ENCODE results near the gene MED23. TPM values are rescaled to one million over a fixed set of nuclear protein-coding genes. Genes with fewer than 3 reads are reported as not detected.
A peak's percentile ranks its signal among the peaks of the same experiment; 100 is the strongest.

Gene MED23
- total RNA-seq, 1 donor from 2014 or later = 37.3 TPM

DNA sequence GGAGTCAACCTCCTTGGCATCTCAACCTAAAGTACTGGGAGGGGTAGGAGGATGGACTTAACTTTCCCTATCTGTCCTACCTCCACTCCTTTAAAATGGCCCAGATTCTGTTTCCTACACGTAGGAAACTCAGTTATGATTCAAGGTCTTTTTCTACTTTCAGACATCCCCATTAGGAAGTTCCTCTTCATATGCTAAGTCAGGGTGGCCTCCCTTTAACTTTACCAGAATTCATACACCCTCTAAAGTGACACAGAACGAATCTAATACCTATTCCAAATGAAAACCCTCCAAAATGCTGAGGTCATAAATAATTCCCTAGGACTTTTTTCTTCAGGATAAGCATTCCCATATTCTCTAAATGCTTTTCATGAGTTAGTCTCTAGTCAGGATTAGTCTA, 39.4 kb downstream of the MED23 start:
- Histone ChIP-seq H3K27ac (no peak overlapping the region), H3K36me3 (peaks cover 8% of the 10 kb centered on the region)

GRCh38 chr6:131587909-131588308, 40.1 kb downstream of the MED23 start:
- TF ChIP-seq CTCF (IDR thresholded peaks at IDR 0.05) (no peak), EZH2phosphoT487 (IDR thresholded peaks at IDR 0.05) (no peak), EZH2 (IDR thresholded peaks at IDR 0.05) (no peak)
- Mint-ChIP-seq H3K36me3 (peaks cover 28% of the 10 kb centered on the region), H3K27me3 (ENCODE audit: insufficient read depth, low read depth) (no peaks in the 10 kb centered on the region), H3K4me3 (no peak overlapping the region), H3K9me3 (no peaks in the 10 kb centered on the region), H3K27ac (no peak overlapping the region), H3K4me1 (no peaks in the 10 kb centered on the region)
- Histone ChIP-seq H4K20me1 (ENCODE audit: low read depth) (no peaks in the 10 kb centered on the region), H3F3A (ENCODE audit: low read depth) (no peaks in the 10 kb centered on the region), H3K4me1 (no peaks in the 10 kb centered on the region), H3K9ac (no peak overlapping the region), H3K9me3 (ENCODE audit: low read depth) (no peaks in the 10 kb centered on the region), H3K4me3 (no peak overlapping the region), H3K27ac (no peak overlapping the region), H3K79me2 (ENCODE audit: low read depth) (no peaks in the 10 kb centered on the region), H3K4me2 (no peak overlapping the region), H3K27me3 (no peaks in the 10 kb centered on the region), H3K36me3 (peaks cover 8% of the 10 kb centered on the region), H2AFZ (replicated peaks) (no peak overlapping the region)
- DNase-seq (ENCODE audit: low spot score) = no peak

More for the DNA sequence above, 39.4 kb downstream of the MED23 start:
- Mint-ChIP-seq H3K4me3 (no peak overlapping the region), H3K9me3 (no peaks in the 10 kb centered on the region), H3K27me3 (ENCODE audit: insufficient read depth, low read depth) (no peaks in the 10 kb centered on the region), H3K27ac (peak overlapping the region; percentile 37), H3K36me3 (peaks cover 30% of the 10 kb centered on the region), H3K4me1 (no peaks in the 10 kb centered on the region)
- DNase-seq (ENCODE audit: low spot score) = no peak
- Histone ChIP-seq H3K4me1 (no peaks in the 10 kb centered on the region), H3K9ac (no peak overlapping the region), H4K20me1 (ENCODE audit: low read depth) (no peaks in the 10 kb centered on the region), H3K79me2 (ENCODE audit: low read depth) (no peaks in the 10 kb centered on the region), H3F3A (ENCODE audit: low read depth) (no peaks in the 10 kb centered on the region), H3K4me3 (no peak overlapping the region), H3K9me3 (ENCODE audit: low read depth) (no peaks in the 10 kb centered on the region), H3K4me2 (no peak overlapping the region), H2AFZ (replicated peaks) (no peak overlapping the region), H3K27me3 (no peaks in the 10 kb centered on the region)
- no peak for TF ChIP-seq CTCF (IDR thresholded peaks at IDR 0.05)
- TF ChIP-seq EZH2phosphoT487 (IDR thresholded peaks at IDR 0.05) = no peak
- TF ChIP-seq EZH2 (IDR thresholded peaks at IDR 0.05) = no peak

DNA sequence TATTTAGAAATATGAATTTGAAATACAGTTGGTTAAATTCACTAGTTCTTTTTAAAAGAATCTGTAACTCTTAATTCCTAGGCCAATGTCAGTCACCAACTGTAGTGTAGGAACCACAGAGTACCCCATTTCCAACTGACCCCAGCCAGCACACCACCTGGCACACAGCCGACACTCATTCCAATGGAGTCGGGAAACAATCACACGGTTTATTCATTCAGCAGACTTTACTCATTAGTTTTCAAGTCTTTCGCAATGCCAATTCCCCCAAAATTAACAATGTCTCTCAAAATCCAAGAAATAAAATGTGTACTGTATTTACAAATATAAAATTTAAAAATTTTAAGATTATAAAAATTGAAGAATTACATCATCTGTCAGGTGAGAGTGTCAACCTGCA, 41.5 kb downstream of the MED23 start:
- H3K36me3 Mint-ChIP-seq = peaks cover 18% of the 10 kb centered on the region
- peak overlapping the region; percentile 16 for H3K27ac Mint-ChIP-seq
- Histone ChIP-seq H3K4me3 (no peak overlapping the region), H3K27ac (no peak overlapping the region), H3K9ac (no peak overlapping the region), H3K4me2 (no peak overlapping the region), H3K4me1 (no peaks in the 10 kb centered on the region), H2AFZ (replicated peaks) (no peak overlapping the region), H3F3A (ENCODE audit: low read depth) (no peaks in the 10 kb centered on the region), H3K27me3 (no peaks in the 10 kb centered on the region), H3K79me2 (ENCODE audit: low read depth) (no peaks in the 10 kb centered on the region), H3K9me3 (ENCODE audit: low read depth) (no peaks in the 10 kb centered on the region), H3K36me3 (peaks cover 8% of the 10 kb centered on the region), H4K20me1 (ENCODE audit: low read depth) (no peaks in the 10 kb centered on the region)
- no peaks in the 10 kb centered on the region for H3K27me3 Mint-ChIP-seq (ENCODE audit: insufficient read depth, low read depth)
- H3K4me1 Mint-ChIP-seq = no peaks in the 10 kb centered on the region
- TF ChIP-seq CTCF (IDR thresholded peaks at IDR 0.05) (no peak), EZH2phosphoT487 (IDR thresholded peaks at IDR 0.05) (no peak), EZH2 (IDR thresholded peaks at IDR 0.05) (no peak)
- H3K9me3 Mint-ChIP-seq = no peaks in the 10 kb centered on the region
- no peak for DNase-seq (ENCODE audit: low spot score)
- no peak overlapping the region for H3K4me3 Mint-ChIP-seq

Data from neural progenitor cell (in vitro differentiated cells).